Suprapubic skin (tissue), 3 donors: ENCODE data around the gene ARMCX2.

Source experiments
- POLR2A ChIP-seq, 2 donors: fragments of 450-650 bp; IDR thresholded peaks; one replicate each; pipeline ENCODE4 v1.6.1; 2017; ENCODE audit warnings: antibody characterized with exemption in 2 of 2, mild to moderate bottlenecking in 2 of 2, moderate library complexity in 2 of 2
- TF ChIP-seq, protein P1 (sequence below), 2 donors: fragments of 200-600 bp in 1 of 2; fragments of 450-650 bp in 1 of 2; sonication (generic) in 1 of 2; IDR thresholded peaks; one replicate each; pipeline ENCODE4 v1.5.1; 2016 to 2019; ENCODE audit warnings: antibody characterized with exemption in 2 of 2, mild to moderate bottlenecking in 1 of 2, moderate library complexity in 1 of 2

DNA sequence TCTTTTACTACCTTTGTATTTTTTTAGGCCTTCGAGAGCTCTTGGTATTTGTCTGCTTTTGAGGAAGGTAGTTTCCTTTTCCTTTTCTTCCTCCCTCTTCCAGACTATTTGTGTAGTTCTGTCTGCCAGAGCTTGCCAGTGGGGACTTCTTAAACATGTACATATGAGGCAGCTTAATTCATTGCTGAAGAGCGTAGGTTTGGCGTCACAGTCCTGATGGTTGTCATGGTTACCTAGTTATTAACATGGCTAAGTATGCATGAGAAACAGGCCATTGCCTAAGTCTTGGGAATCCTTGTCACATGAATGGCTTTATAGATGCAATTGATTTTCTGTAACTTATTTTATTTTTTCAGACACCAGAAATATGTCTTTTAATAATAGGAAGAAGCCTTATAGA, 48.5 kb upstream of the ARMCX2 start:
- TF ChIP-seq, protein P1, sequence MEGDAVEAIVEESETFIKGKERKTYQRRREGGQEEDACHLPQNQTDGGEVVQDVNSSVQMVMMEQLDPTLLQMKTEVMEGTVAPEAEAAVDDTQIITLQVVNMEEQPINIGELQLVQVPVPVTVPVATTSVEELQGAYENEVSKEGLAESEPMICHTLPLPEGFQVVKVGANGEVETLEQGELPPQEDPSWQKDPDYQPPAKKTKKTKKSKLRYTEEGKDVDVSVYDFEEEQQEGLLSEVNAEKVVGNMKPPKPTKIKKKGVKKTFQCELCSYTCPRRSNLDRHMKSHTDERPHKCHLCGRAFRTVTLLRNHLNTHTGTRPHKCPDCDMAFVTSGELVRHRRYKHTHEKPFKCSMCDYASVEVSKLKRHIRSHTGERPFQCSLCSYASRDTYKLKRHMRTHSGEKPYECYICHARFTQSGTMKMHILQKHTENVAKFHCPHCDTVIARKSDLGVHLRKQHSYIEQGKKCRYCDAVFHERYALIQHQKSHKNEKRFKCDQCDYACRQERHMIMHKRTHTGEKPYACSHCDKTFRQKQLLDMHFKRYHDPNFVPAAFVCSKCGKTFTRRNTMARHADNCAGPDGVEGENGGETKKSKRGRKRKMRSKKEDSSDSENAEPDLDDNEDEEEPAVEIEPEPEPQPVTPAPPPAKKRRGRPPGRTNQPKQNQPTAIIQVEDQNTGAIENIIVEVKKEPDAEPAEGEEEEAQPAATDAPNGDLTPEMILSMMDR (IDR thresholded peaks at IDR 0.05), result no peak
- TF ChIP-seq POLR2A (IDR thresholded peaks at IDR 0.05), result no peak
